Measurements from ENCODE around the gene SPOCK1. TPM values are rescaled to one million over a fixed set of nuclear protein-coding genes. Genes with fewer than 3 reads are reported as not detected.

SPOCK1 gene
- total and polyA plus RNA-seq, 2 donors (not counting 3 experiments of a cell fraction or from before 2014, with no cell fraction given): 144 to 280 TPM

DNA sequence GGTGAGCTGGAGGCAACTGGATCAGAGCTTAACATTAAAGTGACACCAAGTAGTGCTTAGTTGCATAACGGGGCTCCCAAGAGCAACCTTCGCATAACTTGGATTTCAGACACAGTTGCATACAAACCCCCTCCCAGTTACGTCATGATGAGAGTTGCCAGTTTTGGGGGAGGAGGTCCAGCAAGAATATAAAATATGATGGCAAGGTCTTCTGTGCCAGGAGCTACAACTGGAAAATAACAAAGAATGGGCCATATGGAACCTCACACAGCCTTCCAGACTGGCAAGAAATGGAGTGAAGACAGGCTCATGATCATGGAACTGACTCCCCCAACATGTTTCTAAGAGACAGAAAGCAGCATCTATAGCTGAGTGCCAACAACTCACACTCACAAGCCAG lies 8.5 kb downstream of the SPOCK1 start:
- Histone ChIP-seq H3K4me2 (ENCODE audit: insufficient read depth, low read length) (no peak overlapping the region), H3K9me3 (replicated peaks; ENCODE audit: control insufficient read depth, insufficient read depth, low read length) (no peaks in the 10 kb centered on the region), H3K9me1 (replicated peaks; ENCODE audit: control insufficient read depth, extremely low read depth, insufficient read depth, low read length) (no peaks in the 10 kb centered on the region), H3K27ac (ENCODE audit: insufficient read depth, low read depth, low read length) (no peak overlapping the region), H3K79me2 (ENCODE audit: control insufficient read depth, insufficient read depth, low read length) (peaks cover 87% of the 10 kb centered on the region), H3K27me3 (ENCODE audit: control insufficient read depth in 2 of 2, insufficient read depth in 2 of 2, low read length in 2 of 2) (no peaks in the 10 kb centered on the region), H4K20me1 (replicated peaks; ENCODE audit: control insufficient read depth, extremely low read depth, insufficient read depth, low read length) (no peaks in the 10 kb centered on the region), H3K9ac (replicated peaks; ENCODE audit: extremely low read depth, insufficient read depth, low read length) (no peak overlapping the region), H2AFZ (ENCODE audit: low read depth, low read length) (no peak overlapping the region), H3K4me3 (replicated peaks in 1 of 3; ENCODE audit: insufficient read depth in 1 of 3, low read depth in 1 of 3, low read length in 3 of 3) (no peak overlapping the region), H3K36me3 (ENCODE audit: control insufficient read depth in 2 of 2, extremely low read depth in 1 of 2, insufficient read depth in 2 of 2, low read length in 2 of 2) (peaks cover 0 to 2% of the 10 kb centered on the region in 2 experiments), H3K4me1 (ENCODE audit: control insufficient read depth, extremely low read depth, insufficient read depth, low read length) (peaks cover 31% of the 10 kb centered on the region)
- intact Hi-C loops (cut with micrococcal nuclease) (no loop called here), dilution Hi-C loops (cut with MboI; ENCODE audit: extremely low pct_ligation_motif_present, low sequenced_read_pairs) (no loop called here)
- TF ChIP-seq POLR2A (IDR thresholded peaks at IDR 0.05; ENCODE audit: low read depth, low read length) (no peak), GATA2 (IDR thresholded peaks at IDR 0.05; ENCODE audit: insufficient read depth, insufficient read length, low read depth, low read length) (no peak), EZH2 (IDR thresholded peaks at IDR 0.05; ENCODE audit: borderline replicate concordance, low read depth, low read length, severe bottlenecking) (no peak), FOS (IDR thresholded peaks at IDR 0.05; ENCODE audit: borderline replicate concordance, insufficient read depth, low read length) (no peak), MYC (IDR thresholded peaks at IDR 0.05; ENCODE audit: low read depth, low read length) (no peak), JUN (IDR thresholded peaks at IDR 0.05; ENCODE audit: borderline replicate concordance, insufficient read depth, insufficient read length, low read depth) (no peak), POLR2AphosphoS5 (IDR thresholded peaks at IDR 0.05; ENCODE audit: insufficient read depth, low read depth, low read length) (no peak)
- TF ChIP-seq, protein P1, sequence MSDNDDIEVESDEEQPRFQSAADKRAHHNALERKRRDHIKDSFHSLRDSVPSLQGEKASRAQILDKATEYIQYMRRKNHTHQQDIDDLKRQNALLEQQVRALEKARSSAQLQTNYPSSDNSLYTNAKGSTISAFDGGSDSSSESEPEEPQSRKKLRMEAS (IDR thresholded peaks at IDR 0.05; ENCODE audit: insufficient read depth, insufficient read length): no peak
- TF ChIP-seq, protein P2, sequence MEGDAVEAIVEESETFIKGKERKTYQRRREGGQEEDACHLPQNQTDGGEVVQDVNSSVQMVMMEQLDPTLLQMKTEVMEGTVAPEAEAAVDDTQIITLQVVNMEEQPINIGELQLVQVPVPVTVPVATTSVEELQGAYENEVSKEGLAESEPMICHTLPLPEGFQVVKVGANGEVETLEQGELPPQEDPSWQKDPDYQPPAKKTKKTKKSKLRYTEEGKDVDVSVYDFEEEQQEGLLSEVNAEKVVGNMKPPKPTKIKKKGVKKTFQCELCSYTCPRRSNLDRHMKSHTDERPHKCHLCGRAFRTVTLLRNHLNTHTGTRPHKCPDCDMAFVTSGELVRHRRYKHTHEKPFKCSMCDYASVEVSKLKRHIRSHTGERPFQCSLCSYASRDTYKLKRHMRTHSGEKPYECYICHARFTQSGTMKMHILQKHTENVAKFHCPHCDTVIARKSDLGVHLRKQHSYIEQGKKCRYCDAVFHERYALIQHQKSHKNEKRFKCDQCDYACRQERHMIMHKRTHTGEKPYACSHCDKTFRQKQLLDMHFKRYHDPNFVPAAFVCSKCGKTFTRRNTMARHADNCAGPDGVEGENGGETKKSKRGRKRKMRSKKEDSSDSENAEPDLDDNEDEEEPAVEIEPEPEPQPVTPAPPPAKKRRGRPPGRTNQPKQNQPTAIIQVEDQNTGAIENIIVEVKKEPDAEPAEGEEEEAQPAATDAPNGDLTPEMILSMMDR (IDR thresholded peaks at IDR 0.05; ENCODE audit: extremely low read depth in 1 of 2, insufficient read depth in 1 of 2, low read depth in 1 of 2, low read length in 2 of 2): no peak
- ChIA-PET CTCF (interaction anchor here (1.0 to 9.6 kb wide), 5 partner anchors 8 to 170 kb away, joined by 3 to 142 read pairs (median 6); partner anchors contain the start of gene SPOCK1), POLR2A (no interaction called here)
- DNase-seq (ENCODE audit: low read depth, low spot score): no peak
- BruUV-seq (replicated peaks): no TSS peak
- no peak for FAIRE-seq

Measured in endothelial cell of umbilical vein (primary cell).